K562 (cell line): ENCODE measurements around the gene B3GALT5. TPM values are rescaled to one million over a fixed set of nuclear protein-coding genes. Genes with fewer than 3 reads are reported as not detected.

Experiments
- ATAC-seq: fragments of 200-7000 bp; cut with Tn5 transposase; 3 replicates; pipeline ENCODE4 v1.9.1; 2020; ENCODE audit warnings: moderate library complexity
- BruUV-seq: library from RNA; stranded (reverse); fragments of 400-500 nt; replicated peaks from 2 replicates; lab custom pipeline; 2021; lab: Mats Ljungman, UMichigan
- CTCF ChIA-PET: fragments of 300-600 bp; formaldehyde crosslinking; extraction: SDS; loops from one replicate; lab custom pipeline; 2021; ENCODE audit warnings: low intra/inter-chr PET ratio; lab: Yijun Ruan, JAX
- POLR2A ChIA-PET: fragments of 300-600, 350-650 bp; sonication (Branson Sonifier 250); formaldehyde crosslinking; extraction: SDS; loops from one replicate; lab custom pipeline; 2021; ENCODE audit warnings: antibody characterized with exemption, inconsistent platforms; lab: Yijun Ruan, JAX
- DNase-seq, 4 experiments: peaks; one replicate each; pipeline versions ENCODE4 v3.0.0 to v3.0.0-alpha.2; 2011 to 2018; ENCODE audit warnings: low spot score in 3 of 4, mixed read lengths in 3 of 4; ENCODE audit errors: extremely low read depth in 1 of 4
- FAIRE-seq: peaks from 2 replicates; lab custom pipeline; 2011; peaks lifted over from hg19 to GRCh38; lab: Jason Lieb, UNC
- H2AFZ ChIP-seq: 2 replicates; pipeline ENCODE4 v1.6.0; 2011; ENCODE audit warnings: low read depth, low read length, control low read depth, inconsistent platforms
- H3K27ac ChIP-seq: fragments of 200-600 bp; 3 replicates; pipeline ENCODE4 v1.8.0; 2011; ENCODE audit warnings: low read depth, mild to moderate bottlenecking, control low read depth, inconsistent platforms, low read length, moderate library complexity, mixed read lengths; ENCODE audit errors: extremely low read depth
- H3K27me3 ChIP-seq, 2 experiments: fragments of 300-600 bp in 1 of 2; 2 replicates in 1 of 2; 3 replicates in 1 of 2; pipeline versions ENCODE4 v1.6.0 to v1.8.0; 2011; ENCODE audit warnings: inconsistent platforms in 2 of 2, low read length in 2 of 2, mild to moderate bottlenecking in 1 of 2, mixed read lengths in 1 of 2, moderate library complexity in 1 of 2; ENCODE audit not compliant: control insufficient read depth in 2 of 2, insufficient read depth in 2 of 2
- H3K36me3 ChIP-seq: fragments of 300-600 bp; 3 replicates; pipeline ENCODE4 v1.8.0; 2011; ENCODE audit warnings: mild to moderate bottlenecking, low read length, inconsistent platforms; ENCODE audit not compliant: control insufficient read depth, insufficient read depth
- H3K4me1 ChIP-seq, 2 experiments: fragments of 200-600 bp in 1 of 2; replicated peaks in 1 of 2; 2 replicates in 1 of 2; 3 replicates in 1 of 2; pipeline versions ENCODE4 v1.5.1 to v1.8.0; 2011; ENCODE audit warnings: inconsistent platforms in 2 of 2, low read length in 2 of 2, mild to moderate bottlenecking in 1 of 2, mixed read lengths in 1 of 2, moderate library complexity in 1 of 2; ENCODE audit not compliant: control insufficient read depth in 2 of 2, insufficient read depth in 2 of 2
- H3K4me2 ChIP-seq: 2 replicates; pipeline ENCODE4 v1.6.1; 2011; ENCODE audit warnings: low read length, control low read depth, inconsistent platforms, mixed read lengths; ENCODE audit not compliant: insufficient read depth
- H3K4me3 ChIP-seq: fragments of 200-600 bp; sonication (generic), shearing (Covaris generic); 2 replicates; pipeline ENCODE4 v1.5.1; 2016; ENCODE audit warnings: control low read depth, inconsistent platforms
- H3K79me2 ChIP-seq: fragments of 200-600 bp; 3 replicates; pipeline ENCODE4 v1.8.0; 2011; ENCODE audit warnings: low read length, inconsistent platforms; ENCODE audit not compliant: control insufficient read depth, insufficient read depth
- H3K9ac ChIP-seq, 2 experiments: 2 replicates each; pipeline versions ENCODE4 v1.6.0 to v1.6.1; 2011; ENCODE audit warnings: low read depth in 2 of 2, low read length in 2 of 2, control low read depth in 1 of 2, inconsistent platforms in 1 of 2, mild to moderate bottlenecking in 1 of 2, mixed read lengths in 1 of 2; ENCODE audit not compliant: insufficient read depth in 1 of 2
- H3K9me1 ChIP-seq: one replicate; pipeline ENCODE4 v1.6.0; 2011; ENCODE audit warnings: inconsistent platforms, mild to moderate bottlenecking, low read length, moderate library complexity; ENCODE audit not compliant: control insufficient read depth, insufficient read depth
- H3K9me3 ChIP-seq: replicated peaks from 2 replicates; pipeline ENCODE4 v1.5.1; 2011; ENCODE audit warnings: low read depth, low read length, inconsistent platforms; ENCODE audit not compliant: control insufficient read depth, insufficient read depth
- H4K20me1 ChIP-seq: replicated peaks from 2 replicates; pipeline ENCODE4 v1.6.1; 2011; ENCODE audit warnings: low read length, inconsistent platforms, mixed read lengths; ENCODE audit not compliant: control insufficient read depth, insufficient read depth
- ILF3 ChIP-seq: fragments of 450-650 bp; IDR thresholded peaks from 2 replicates; pipeline ENCODE4 v1.6.1; 2018; ENCODE audit warnings: antibody characterized with exemption, mild to moderate bottlenecking, moderate library complexity, borderline replicate concordance
- KAT8 ChIP-seq: fragments of 450-650 bp; IDR thresholded peaks from 2 replicates; pipeline ENCODE4 v1.6.1; 2016; ENCODE audit warnings: low read depth, mild to moderate bottlenecking
- MECOM ChIP-seq: fragments of 250-450 bp; sonication (Bioruptor Pico); IDR thresholded peaks from 2 replicates; pipeline ENCODE4 v1.8.0; 2022; ENCODE audit warnings: inconsistent platforms
- POLR2AphosphoS2 ChIP-seq: IDR thresholded peaks from 2 replicates; pipeline ENCODE4 v1.6.1; 2012; ENCODE audit warnings: low read length, improper control_type of control experiment
- TCF3 ChIP-seq: sonication (generic); formaldehyde crosslinking; IDR thresholded peaks from 2 replicates; pipeline ENCODE4 v1.4.0; 2020; ENCODE audit warnings: mild to moderate bottlenecking, missing genetic modification reagents
- ZBTB5 ChIP-seq: fragments of 450-650 bp; IDR thresholded peaks from 2 replicates; pipeline ENCODE4 v1.6.1; 2017; ENCODE audit warnings: antibody characterized with exemption
- ZC3H4 ChIP-seq: sonication (generic); formaldehyde crosslinking; IDR thresholded peaks from 2 replicates; pipeline ENCODE4 v1.9.0; 2021; ENCODE audit warnings: missing genetic modification reagents, borderline replicate concordance
- whole genome bisulfite sequencing: fragments of 100-300 bp; shearing (Covaris generic); methylation state at CpG from one replicate; pipeline ENCODE4 v1.1.6; 2016; ENCODE audit warnings: low coverage, mixed read lengths; ENCODE audit not compliant: insufficient coverage; ENCODE audit errors: missing lambda C conversion rate; 5-methylcytosine and 5-hydroxymethylcytosine counted together
- in situ Hi-C: fragments of 300-500 bp; cut with MboI; formaldehyde crosslinking; loops from 4 replicates; pipeline ENCODE4 v1.15.0; 2018; ENCODE audit warnings: inconsistent platforms, mixed read lengths
- intact Hi-C: fragments of 100-400 bp; cut with micrococcal nuclease; formaldehyde crosslinking; loops from 2 replicates; pipeline ENCODE4 v1.14.2; 2022
- polyA plus RNA-seq, 8 experiments: library from polyadenylated mRNA; depleted of rRNA in 4 of 8; stranded (reverse) in 5 of 8; unstranded in 3 of 8; fragments of >200 nt; fragmentation: Nextera tagmentation in 2 of 8; fragmentation: Illumina TruSeq in 1 of 8; extraction: Ambion mirVana in 2 of 8; extraction: Trizol in 1 of 8; gene quantifications; 2 replicates each; pipeline versions ENCODE4 v1.2.1 to v1.2.3, GENCODE V29; 2011 to 2014; ENCODE audit warnings: inconsistent platforms in 1 of 8, missing spikeins in 1 of 8
- total RNA-seq, 7 experiments: library from RNA; depleted of rRNA in 6 of 7; stranded (reverse); fragments of >200 nt in 6 of 7; fragmentation: Illumina TruSeq in 2 of 7; extraction: Trizol in 2 of 7; gene quantifications; 2 replicates each; pipeline versions ENCODE4 v1.2.1 to v1.2.3, GENCODE V29; 2011 to 2021; ENCODE audit warnings: low replicate concordance in 1 of 7

The B3GALT5 gene
- total and polyA plus RNA-seq, 9 of the 15 experiments (the other 6 are each of a cell fraction or from before 2014, with no cell fraction given) = 0.02 TPM; not detected in 8

GRCh38 chr21:39597595-39597994 is 15.1 kb upstream of the B3GALT5 start:
- H3K9me3 ChIP-seq = no peaks in the 10 kb centered on the region
- no TSS peak for BruUV-seq
- H3K4me2 ChIP-seq = no peak overlapping the region
- H3K9ac ChIP-seq = no peak overlapping the region
- no peaks in the 10 kb centered on the region for H3K4me1 ChIP-seq
- ChIA-PET CTCF (no interaction called here), POLR2A (no interaction called here)
- peaks cover 23 to 26% of the 10 kb centered on the region in 2 experiments for H3K27me3 ChIP-seq
- H3K9me1 ChIP-seq = no peaks in the 10 kb centered on the region
- 0 out of 2 replicates have a peak, but pooled peaks cover 5% of the 10 kb centered on the region for H4K20me1 ChIP-seq
- in situ Hi-C loops (no loop called here), intact Hi-C loops (no loop called here)
- 0% methylated on average over 7 of the region's 7 CpGs for WGBS
- ATAC-seq (no peak), FAIRE-seq (no peak), DNase-seq (no peak)
- no peak for TF ChIP-seq ZBTB5
- no peak for TF ChIP-seq ZC3H4 (CRISPR knock-in tag)
- no peak for TF ChIP-seq POLR2AphosphoS2
- TF ChIP-seq KAT8 = no peak
- TF ChIP-seq ILF3 = no peak
- TF ChIP-seq MECOM (CRISPR knock-in tag) = no peak
- no peak for TF ChIP-seq TCF3 (CRISPR knock-in tag)
- no peak overlapping the region for H3K27ac ChIP-seq
- no peaks in the 10 kb centered on the region for H3K79me2 ChIP-seq
- no peak overlapping the region for H3K4me3 ChIP-seq
- H3K36me3 ChIP-seq = no peaks in the 10 kb centered on the region
- H2AFZ ChIP-seq = no peak overlapping the region
